Neural crest cell (in vitro differentiated cells): ENCODE measurements around the gene RBM44. TPM values are rescaled to one million over a fixed set of nuclear protein-coding genes. Genes with fewer than 3 reads are reported as not detected.
"Not testable (repeated sequence)": the region's sequence is repeated elsewhere in the genome, so short reads cannot be mapped to it uniquely, and the experiment has no call there.

ENCODE experiments used
- DNase-seq: peaks from one replicate; pipeline ENCODE4 v3.0.0; 2021; ENCODE audit warnings: low read depth, mixed read lengths, low spot score
- H3K27ac Mint-ChIP-seq: one replicate; pipeline ENCODE4 v1.8.0; 2021; ENCODE audit warnings: mild to moderate bottlenecking, mixed read lengths; ENCODE audit not compliant: unreplicated experiment
- H3K27me3 Mint-ChIP-seq: 2 replicates; pipeline ENCODE4 v1.8.0; 2021; ENCODE audit warnings: low read depth, mild to moderate bottlenecking, mixed read lengths
- H3K36me3 Mint-ChIP-seq: 2 replicates; pipeline ENCODE4 v1.8.0; 2021; ENCODE audit warnings: low read depth, mild to moderate bottlenecking, mixed read lengths
- H3K4me1 Mint-ChIP-seq: 2 replicates; pipeline ENCODE4 v1.8.0; 2021; ENCODE audit warnings: mixed read lengths
- H3K4me3 Mint-ChIP-seq: one replicate; pipeline ENCODE4 v1.8.0; 2021; ENCODE audit warnings: mild to moderate bottlenecking, mixed read lengths
- H3K9me3 Mint-ChIP-seq: 2 replicates; pipeline ENCODE4 v1.8.0; 2021; ENCODE audit warnings: mixed read lengths
- CTCF ChIP-seq: fragments of 200-600 bp; sonication (generic); conservative IDR thresholded peaks from 2 replicates; pipeline ENCODE4 v1.5.0; 2021; ENCODE audit warnings: antibody characterized with exemption, mild to moderate bottlenecking
- total RNA-seq: library from RNA; stranded (reverse); gene quantifications from 2 replicates; pipeline ENCODE4 v1.2.1, GENCODE V29; 2021

Gene RBM44
- total RNA-seq, 1 donor from 2014 or later, result 0.42 TPM

- Mint-ChIP-seq H3K27me3 (no peaks in the 10 kb centered on the region), H3K9me3 (no peaks in the 10 kb centered on the region), H3K27ac (no peak overlapping the region), H3K4me3 (no peak overlapping the region), H3K4me1 (no peaks in the 10 kb centered on the region), H3K36me3 (peaks cover 18% of the 10 kb centered on the region)
- no peak for DNase-seq
- TF ChIP-seq CTCF, result no peak
Measured at GRCh38 chr2:237763812-237764211, 34.8 kb upstream of the RBM44 start.

- H3K36me3 Mint-ChIP-seq, result peaks cover 16% of the 10 kb centered on the region
- H3K4me3 Mint-ChIP-seq, H3K27me3 Mint-ChIP-seq, H3K9me3 Mint-ChIP-seq, DNase-seq, H3K27ac Mint-ChIP-seq, H3K4me1 Mint-ChIP-seq: not testable (repeated sequence)
Measured at GRCh38 chr2:237765122-237765521, 33.5 kb upstream of the RBM44 start.

- H3K36me3 Mint-ChIP-seq, result peaks cover 17% of the 10 kb centered on the region
- no peak for TF ChIP-seq CTCF
Measured at GRCh38 chr2:237765875-237766274, 32.7 kb upstream of the RBM44 start.

GRCh38 chr2:237766340-237766739 lies 32.2 kb upstream of the RBM44 start:
- no peak for TF ChIP-seq CTCF
- Mint-ChIP-seq H3K9me3 (no peaks in the 10 kb centered on the region), H3K36me3 (peaks cover 18% of the 10 kb centered on the region), H3K4me1 (no peaks in the 10 kb centered on the region), H3K27me3 (no peaks in the 10 kb centered on the region), H3K4me3 (no peak overlapping the region), H3K27ac (no peak overlapping the region)
- no peak for DNase-seq

More at GRCh38 chr2:237765875-237766274, 32.7 kb upstream of the RBM44 start:
- no peaks in the 10 kb centered on the region for H3K27me3 Mint-ChIP-seq
- no peaks in the 10 kb centered on the region for H3K9me3 Mint-ChIP-seq
- no peak for DNase-seq
- H3K4me3 Mint-ChIP-seq, result no peak overlapping the region
- H3K4me1 Mint-ChIP-seq, result no peaks in the 10 kb centered on the region
- no peak overlapping the region for H3K27ac Mint-ChIP-seq

- no peak overlapping the region for H3K27ac Mint-ChIP-seq
- DNase-seq, result no peak
Measured at GRCh38 chr2:237772513-237772912, 26.1 kb upstream of the RBM44 start.

GRCh38 chr2:237773826-237774225 lies 24.8 kb upstream of the RBM44 start:
- no peak overlapping the region for H3K27ac Mint-ChIP-seq
- H3K27me3 Mint-ChIP-seq, result no peaks in the 10 kb centered on the region
- no peak overlapping the region for H3K4me3 Mint-ChIP-seq
- peaks cover 26% of the 10 kb centered on the region for H3K36me3 Mint-ChIP-seq
- TF ChIP-seq CTCF, result no peak
- H3K4me1 Mint-ChIP-seq, result peaks cover 11% of the 10 kb centered on the region
- DNase-seq, result no peak
- H3K9me3 Mint-ChIP-seq, result no peaks in the 10 kb centered on the region

More at GRCh38 chr2:237772513-237772912, 26.1 kb upstream of the RBM44 start:
- H3K4me3 Mint-ChIP-seq, result no peak overlapping the region
- TF ChIP-seq CTCF, result no peak
- H3K4me1 Mint-ChIP-seq, result peaks cover 11% of the 10 kb centered on the region
- H3K27me3 Mint-ChIP-seq, result no peaks in the 10 kb centered on the region
- H3K36me3 Mint-ChIP-seq, result peaks cover 23% of the 10 kb centered on the region
- no peaks in the 10 kb centered on the region for H3K9me3 Mint-ChIP-seq
